Left lobe of liver (tissue), 2 donors: ENCODE measurements around the gene SPAG5. TPM values are rescaled to one million over a fixed set of nuclear protein-coding genes. Genes with fewer than 3 reads are reported as not detected.
A peak's percentile ranks its signal among the peaks of the same experiment; 100 is the strongest.

ENCODE experiments used
- ATAC-seq: fragments of 200-7000 bp; cut with Tn5 transposase; one replicate; pipeline ENCODE4 v1.9.1; 2020; ENCODE audit warnings: mild to moderate bottlenecking, moderate library complexity
- DNase-seq: peaks from one replicate; pipeline ENCODE4 v3.0.0-alpha.2; 2020; ENCODE audit warnings: low spot score
- total RNA-seq: library from RNA; stranded (reverse); gene quantifications from one replicate; pipeline ENCODE4 v1.2.1, GENCODE V29; 2021
- donor health status: DM: no; HTN: no; CAD: no; lungs with moderate emphysema.
- donor health status: DM: no; HTN: yes; CAD: no.

SPAG5 gene
- total RNA-seq: 8.8 TPM

GRCh38 chr17:28598799-28599310 is at the start of gene SPAG5:
Gene SPAG5, minus strand, starts transcription at chr17:28599025. Its CDS starts 79 bp downstream, at chr17:28598946.
- DNase-seq: peak; percentile 95
- ATAC-seq: peak; percentile 94

GRCh38 chr17:28646039-28646754 is 47.4 kb upstream of the SPAG5 start:
- no peak for ATAC-seq

GRCh38 chr17:28645576-28645939 is 46.7 kb upstream of the SPAG5 start:
- ATAC-seq (no peak), DNase-seq (no peak)

More at GRCh38 chr17:28646039-28646754, 47.4 kb upstream of the SPAG5 start:
- no peak for DNase-seq

- ATAC-seq: peak; percentile 94
- DNase-seq: peak; percentile 96
Observed at GRCh38 chr17:28644787-28645575, 46.2 kb upstream of the SPAG5 start, which contains the start of gene BLTP2. Gene BLTP2, minus strand, starts transcription at chr17:28645158. Its CDS starts 102 bp downstream, at chr17:28645056.

- ATAC-seq: peak; percentile 43
- peak; percentile 67 for DNase-seq
Observed at GRCh38 chr17:28643983-28644786, 45.4 kb upstream of the SPAG5 start.

- DNase-seq: no peak
- no peak for ATAC-seq
Observed at GRCh38 chr17:28641579-28641978, 42.8 kb upstream of the SPAG5 start.

- DNase-seq: no peak
- no peak for ATAC-seq
Observed at GRCh38 chr17:28635506-28635905, 36.7 kb upstream of the SPAG5 start.

GRCh38 chr17:28634206-28634865 is 35.5 kb upstream of the SPAG5 start:
- DNase-seq (no peak), ATAC-seq (no peak)

- DNase-seq: no peak
- peak; percentile 70 for ATAC-seq
Observed at GRCh38 chr17:28626818-28627217, 28.0 kb upstream of the SPAG5 start.

GRCh38 chr17:28624148-28624547 is 25.3 kb upstream of the SPAG5 start:
- ATAC-seq (peak; percentile 45), DNase-seq (no peak)

GRCh38 chr17:28623696-28624095 is 24.9 kb upstream of the SPAG5 start:
- ATAC-seq (peak; percentile 47), DNase-seq (no peak)

GRCh38 chr17:28622186-28622585 is 23.4 kb upstream of the SPAG5 start:
- no peak for ATAC-seq
- DNase-seq: no peak

GRCh38 chr17:28620010-28620409 is 21.2 kb upstream of the SPAG5 start:
- ATAC-seq (peak; percentile 66), DNase-seq (no peak)

- no peak for DNase-seq
- ATAC-seq: no peak
Observed at GRCh38 chr17:28618464-28618863, 19.6 kb upstream of the SPAG5 start.

GRCh38 chr17:28616281-28616680 is 17.5 kb upstream of the SPAG5 start:
- DNase-seq (no peak), ATAC-seq (no peak)

GRCh38 chr17:28615260-28615940 is 16.6 kb upstream of the SPAG5 start:
- ATAC-seq: no peak
- no peak for DNase-seq

GRCh38 chr17:28613931-28614381 is 15.1 kb upstream of the SPAG5 start, which contains the start of gene RSKR:
Gene RSKR, minus strand, starts transcription at chr17:28614185. Its CDS starts 24 bp downstream, at chr17:28614161.
- DNase-seq (no peak), ATAC-seq (peak; percentile 40)

- no peak for DNase-seq
- ATAC-seq: peak; percentile 67
Observed at GRCh38 chr17:28612936-28613872, 14.4 kb upstream of the SPAG5 start.

GRCh38 chr17:28612531-28612930 is 13.7 kb upstream of the SPAG5 start:
- DNase-seq: no peak
- no peak for ATAC-seq
